Astrocyte of the cerebellum (primary cell): ENCODE measurements around the gene ARSK.

Experiments
- DNase-seq: peaks from one replicate; pipeline ENCODE4 v3.0.0-alpha.2; 2011; ENCODE audit warnings: low read depth
- H3K4me3 ChIP-seq: 2 replicates; pipeline ENCODE4 v1.5.1; 2011; ENCODE audit warnings: mild to moderate bottlenecking, low read depth, low read length, moderate library complexity
- in situ Hi-C: cut with HindIII; loops from 2 replicates; pipeline ENCODE4 v1.10.0; 2017; ENCODE audit warnings: low sequenced_read_pairs
- TF ChIP-seq, protein P1 (sequence below): IDR thresholded peaks from 2 replicates; pipeline ENCODE4 v1.5.1; 2012; ENCODE audit warnings: low read length, low read depth, moderate library complexity, mild to moderate bottlenecking; ENCODE audit errors: missing control alignments

Gene ARSK

DNA sequence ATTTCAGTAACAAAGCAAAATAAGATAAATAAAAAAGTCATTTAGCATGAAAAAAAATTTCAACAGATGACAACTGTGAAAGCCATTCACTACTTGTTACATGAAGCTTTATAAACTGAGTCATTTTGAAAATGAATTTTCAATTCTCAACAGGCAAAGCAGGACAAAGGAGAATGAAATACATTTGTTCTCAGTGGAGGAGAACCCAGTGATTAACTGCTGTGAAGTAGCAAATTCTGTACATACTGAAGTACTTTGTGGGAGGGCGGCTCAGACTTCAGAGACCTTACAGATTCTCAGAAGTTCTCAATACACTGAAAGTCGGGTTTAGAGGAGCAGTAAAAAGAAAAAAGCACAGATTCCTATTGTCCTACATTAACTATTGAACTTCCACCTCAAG, 21.8 kb upstream of the ARSK start:
- H3K4me3 ChIP-seq: no peak overlapping the region
- DNase-seq: no peak
- in situ Hi-C loops: no loop called here
- TF ChIP-seq, protein P1, sequence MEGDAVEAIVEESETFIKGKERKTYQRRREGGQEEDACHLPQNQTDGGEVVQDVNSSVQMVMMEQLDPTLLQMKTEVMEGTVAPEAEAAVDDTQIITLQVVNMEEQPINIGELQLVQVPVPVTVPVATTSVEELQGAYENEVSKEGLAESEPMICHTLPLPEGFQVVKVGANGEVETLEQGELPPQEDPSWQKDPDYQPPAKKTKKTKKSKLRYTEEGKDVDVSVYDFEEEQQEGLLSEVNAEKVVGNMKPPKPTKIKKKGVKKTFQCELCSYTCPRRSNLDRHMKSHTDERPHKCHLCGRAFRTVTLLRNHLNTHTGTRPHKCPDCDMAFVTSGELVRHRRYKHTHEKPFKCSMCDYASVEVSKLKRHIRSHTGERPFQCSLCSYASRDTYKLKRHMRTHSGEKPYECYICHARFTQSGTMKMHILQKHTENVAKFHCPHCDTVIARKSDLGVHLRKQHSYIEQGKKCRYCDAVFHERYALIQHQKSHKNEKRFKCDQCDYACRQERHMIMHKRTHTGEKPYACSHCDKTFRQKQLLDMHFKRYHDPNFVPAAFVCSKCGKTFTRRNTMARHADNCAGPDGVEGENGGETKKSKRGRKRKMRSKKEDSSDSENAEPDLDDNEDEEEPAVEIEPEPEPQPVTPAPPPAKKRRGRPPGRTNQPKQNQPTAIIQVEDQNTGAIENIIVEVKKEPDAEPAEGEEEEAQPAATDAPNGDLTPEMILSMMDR: no peak

DNA sequence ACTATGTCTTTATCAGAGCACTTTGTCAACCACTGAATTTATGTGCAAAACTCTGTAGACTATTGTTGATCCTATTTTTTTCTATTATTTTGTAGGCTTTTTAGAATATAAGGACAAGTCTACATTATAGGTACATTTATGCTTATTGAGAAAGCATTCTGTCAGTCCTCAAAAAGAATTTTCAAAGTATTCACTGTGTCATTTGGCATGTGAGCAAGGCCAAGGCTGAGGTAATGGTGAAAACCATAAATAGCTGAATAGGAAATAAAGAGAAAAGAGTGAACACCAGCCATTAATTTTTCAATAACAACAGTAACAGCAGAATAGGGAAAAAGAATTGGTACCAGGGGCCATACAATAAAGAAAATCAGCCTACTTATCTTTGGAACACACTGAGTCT, 21.1 kb upstream of the ARSK start:
- H3K4me3 ChIP-seq: no peak overlapping the region
- no peak for DNase-seq
- TF ChIP-seq, protein P1: no peak
- in situ Hi-C loops: no loop called here

DNA sequence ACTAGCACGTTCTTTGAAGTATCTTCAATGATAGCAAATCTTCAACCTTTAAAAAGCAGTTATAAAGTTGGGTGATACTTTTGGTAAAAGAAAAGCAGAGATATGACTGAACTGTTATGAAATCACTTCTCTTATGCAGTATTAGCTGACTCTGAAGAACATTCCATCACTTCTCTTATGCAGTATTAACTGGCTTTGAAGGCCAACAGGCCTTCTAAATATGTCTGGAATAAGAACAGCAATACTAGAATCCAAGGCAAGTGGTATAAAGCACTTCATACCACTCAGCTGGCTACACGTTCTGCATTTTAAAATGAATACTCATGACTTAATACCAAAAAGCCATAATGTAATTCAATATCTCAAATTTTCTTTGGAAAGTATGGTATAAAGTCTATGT, 17.4 kb upstream of the ARSK start:
- no peak overlapping the region for H3K4me3 ChIP-seq
- in situ Hi-C loops: no loop called here
- no peak for DNase-seq
- TF ChIP-seq, protein P1: no peak

DNA sequence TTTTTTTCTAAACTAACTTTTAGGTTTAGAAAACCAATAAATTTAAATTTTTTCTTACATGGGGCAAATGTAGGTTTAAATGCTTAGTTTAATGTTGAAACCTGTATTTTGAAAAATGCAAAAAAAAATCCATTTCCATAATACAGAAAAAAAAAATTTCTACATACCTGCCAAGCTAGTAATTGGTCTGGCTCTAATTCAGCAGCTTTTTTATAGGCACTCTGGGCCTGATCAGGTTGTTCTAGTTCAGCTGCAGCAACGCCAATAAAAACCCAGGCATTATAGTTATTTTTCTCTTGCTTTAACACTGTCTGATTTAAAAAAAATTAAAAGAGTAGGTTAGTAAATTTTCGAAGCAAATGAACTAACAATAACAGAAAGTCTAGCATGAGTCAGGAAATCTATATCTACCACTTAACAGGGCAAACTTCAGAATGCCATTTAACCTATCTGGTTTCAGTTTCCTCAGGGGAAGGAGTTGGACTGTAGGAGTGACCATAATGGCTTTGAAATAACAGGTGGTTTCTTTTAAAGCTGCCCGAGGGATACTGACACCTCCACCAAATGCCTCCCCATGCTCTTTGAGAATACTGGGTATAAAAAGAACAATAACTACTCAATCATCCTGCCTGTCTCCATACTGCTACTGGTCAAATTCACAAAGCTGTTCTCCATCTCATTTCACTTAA, 11.7 kb upstream of the ARSK start:
- TF ChIP-seq, protein P1: no peak
- no peak overlapping the region for H3K4me3 ChIP-seq
- in situ Hi-C loops: no loop called here
- DNase-seq: no peak

DNA sequence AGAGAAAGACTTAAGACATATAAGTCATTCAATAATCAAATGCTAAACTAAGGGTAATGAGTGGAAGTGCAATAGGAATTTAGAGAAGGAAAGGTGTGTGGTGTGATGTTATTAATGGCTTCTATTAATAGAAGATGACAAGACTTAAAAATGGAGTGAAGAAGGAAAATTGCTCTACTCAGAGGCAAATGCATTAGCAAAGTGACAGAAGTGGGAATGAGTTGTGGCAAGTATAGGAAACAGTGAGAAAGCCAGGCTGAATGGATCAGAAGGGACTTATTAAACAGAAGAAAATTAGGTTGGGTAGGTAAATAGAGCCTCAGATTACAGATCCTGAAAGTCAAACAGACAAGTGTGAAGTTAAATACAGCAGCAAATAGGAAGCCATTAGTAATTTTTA, 5.9 kb upstream of the ARSK start:
- in situ Hi-C loops: no loop called here
- no peak for DNase-seq
- TF ChIP-seq, protein P1: no peak
- H3K4me3 ChIP-seq: no peak overlapping the region

DNA sequence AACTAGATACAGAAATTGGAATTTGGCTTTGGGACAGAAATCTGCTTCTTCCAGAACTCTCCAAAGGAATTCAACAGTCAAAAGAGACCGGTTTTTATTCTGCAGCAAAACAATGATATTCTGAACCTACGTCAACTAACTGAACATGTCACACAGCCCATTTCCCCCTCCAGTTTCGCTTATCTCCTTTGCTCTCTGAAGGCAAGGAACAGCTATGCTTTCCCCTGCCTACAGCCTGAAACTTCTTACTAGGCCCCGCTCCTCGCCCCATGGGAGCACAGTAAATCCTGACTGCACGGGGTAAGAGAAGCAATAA, 612 bp upstream of the ARSK start:
- peak overlapping the region; percentile 89 for H3K4me3 ChIP-seq
- TF ChIP-seq, protein P1: no peak
- no peak for DNase-seq
- in situ Hi-C loops: no loop called here
